T47D (cell line): ENCODE results near the gene ASIC1.

Experiments used
- DNase-seq, 2 experiments: peaks; one replicate each; pipeline versions ENCODE4 v3.0.0 to v3.0.0-alpha.2; 2011 to 2012; ENCODE audit warnings: low read depth in 1 of 2, low spot score in 1 of 2
- JUND ChIP-seq: IDR thresholded peaks from 2 replicates; pipeline ENCODE4 v1.6.1; 2012; ENCODE audit warnings: low read depth
- in situ Hi-C: cut with HindIII; loops from 2 replicates; pipeline ENCODE4 v1.10.0; 2016; ENCODE audit warnings: low sequenced_read_pairs, low pct_unique_long_range_greater_than_20kb

Gene ASIC1

DNA sequence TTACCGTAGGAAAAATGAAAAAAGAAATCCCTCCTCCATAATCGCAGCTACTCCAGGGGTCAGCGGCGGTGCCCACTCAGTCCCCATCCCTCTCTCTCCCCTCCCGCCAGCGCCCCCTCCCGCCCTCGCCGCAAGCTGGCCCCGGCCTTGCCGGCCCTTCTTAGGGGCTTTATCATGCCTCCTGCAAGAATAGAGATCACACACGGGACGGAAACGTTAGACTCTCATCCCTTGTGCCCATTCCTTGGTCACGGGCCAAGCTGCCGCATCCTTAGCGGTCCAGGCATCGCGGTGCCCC lies 53.9 kb downstream of the ASIC1 start:
- no peak for TF ChIP-seq JUND
- in situ Hi-C loops = no loop called here
- no peak for DNase-seq

DNA sequence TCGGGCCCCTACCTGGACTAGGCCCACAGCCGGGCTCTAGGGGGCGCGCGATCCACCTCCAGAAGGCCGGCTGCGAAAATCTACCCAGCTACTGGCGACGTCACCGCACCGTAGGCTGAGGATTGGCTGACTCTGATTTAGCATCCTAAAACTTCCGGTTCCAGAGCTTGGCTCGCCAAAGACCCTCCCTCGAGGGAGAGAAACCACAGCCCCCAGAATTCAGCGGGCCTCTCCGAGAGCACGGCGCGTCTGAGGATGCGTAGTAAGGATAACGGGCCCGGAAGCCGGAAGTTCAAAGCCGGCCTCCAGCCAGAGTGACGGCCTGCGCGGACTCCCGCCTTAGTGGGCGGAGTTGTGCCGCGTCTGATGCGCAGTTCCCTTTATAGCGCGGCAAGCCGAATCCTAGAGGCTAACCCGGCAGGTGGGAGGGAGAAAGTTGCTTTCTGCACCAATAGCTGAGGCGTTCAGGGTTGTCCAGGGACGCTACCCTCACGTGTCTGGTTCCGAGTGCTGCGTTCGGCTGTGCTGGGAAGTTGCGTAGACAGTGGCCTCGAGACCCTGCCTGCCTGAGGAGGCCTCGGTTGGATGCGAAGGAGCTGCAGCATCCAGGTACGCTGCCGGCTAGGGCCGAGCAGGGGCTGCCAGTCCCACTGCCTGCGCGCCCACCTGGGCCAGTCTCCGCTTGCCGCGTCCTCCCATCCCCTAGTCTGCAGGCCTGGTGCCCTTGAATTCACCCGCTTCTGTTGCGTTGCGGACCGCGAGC lies 54.5 kb downstream of the ASIC1 start, which contains the start of gene COX14:
TSS of gene COX14 (plus strand) at position 544 of the 763 bp plus-strand sequence. CDS start 7,808 bp downstream, outside the sequence.
- peak; percentile 97 to 100 for DNase-seq
- TF ChIP-seq JUND = no peak
- in situ Hi-C loops = no loop called here

DNA sequence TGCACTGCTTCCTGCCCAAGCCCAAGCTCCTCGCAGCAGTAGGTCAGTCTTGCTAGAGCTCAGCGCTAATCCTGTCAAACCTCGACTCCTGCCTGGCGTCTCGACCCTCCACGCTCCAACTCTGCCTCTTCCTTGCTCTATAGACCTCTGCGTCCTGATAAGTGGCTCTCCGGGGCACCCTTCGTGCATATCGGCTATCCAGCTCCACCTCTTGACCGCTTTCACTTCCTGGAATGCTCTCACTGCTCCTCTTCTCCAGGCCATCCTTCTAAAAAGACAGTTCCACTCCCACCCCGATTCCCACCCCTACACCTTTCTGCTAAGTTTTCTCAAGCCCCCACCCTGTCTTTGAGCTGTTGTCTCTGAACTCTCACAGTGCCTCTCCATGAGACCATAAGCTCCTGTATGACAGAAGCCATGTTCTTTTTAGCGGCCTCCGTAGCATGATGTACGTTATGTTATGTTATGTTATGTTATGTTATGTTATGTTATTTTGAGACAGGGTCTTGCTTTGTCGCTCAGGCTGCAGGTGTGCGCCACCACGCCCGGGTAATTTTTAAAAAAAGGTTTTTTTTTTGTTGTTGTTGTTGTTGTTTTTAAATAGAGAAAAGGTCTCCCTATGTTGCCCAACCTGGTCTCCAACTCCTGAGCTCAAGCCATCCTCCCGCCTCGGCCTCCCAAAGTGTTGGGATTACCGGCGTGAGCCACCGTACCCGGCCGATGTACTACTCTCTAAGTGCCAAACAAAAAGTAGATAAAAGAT lies 55.2 kb downstream of the ASIC1 start:
- TF ChIP-seq JUND = no peak
- in situ Hi-C loops = no loop called here
- no peak for DNase-seq

DNA sequence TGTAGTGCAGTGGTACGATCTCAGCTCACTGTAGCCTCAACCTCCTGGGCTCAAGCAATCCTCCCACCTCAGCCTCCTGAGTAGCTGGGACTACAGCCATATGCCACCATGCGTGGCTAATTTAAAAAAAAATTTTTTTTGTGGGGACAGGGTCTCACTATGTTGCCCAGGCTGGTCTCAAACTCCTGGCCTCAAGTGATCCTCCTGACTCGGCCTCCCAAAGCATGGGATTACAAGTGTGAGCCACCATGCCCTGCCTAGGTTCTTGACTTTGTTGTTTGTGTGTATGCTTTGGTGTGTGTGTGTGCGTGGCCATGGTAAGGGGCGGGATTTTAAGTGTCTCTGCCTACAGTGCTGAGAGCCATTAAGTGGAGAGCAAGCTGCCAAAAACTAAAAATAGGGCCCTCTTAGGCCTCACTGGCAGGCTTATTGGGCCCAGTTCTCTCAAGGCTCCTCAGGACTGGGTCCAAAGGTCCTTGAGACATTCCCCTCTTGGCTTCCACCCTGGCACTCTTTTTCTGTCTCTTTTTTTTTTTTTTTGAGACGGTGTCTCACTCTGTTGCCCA lies 59.7 kb downstream of the ASIC1 start:
- no peak for TF ChIP-seq JUND
- DNase-seq = no peak
- in situ Hi-C loops = no loop called here

DNA sequence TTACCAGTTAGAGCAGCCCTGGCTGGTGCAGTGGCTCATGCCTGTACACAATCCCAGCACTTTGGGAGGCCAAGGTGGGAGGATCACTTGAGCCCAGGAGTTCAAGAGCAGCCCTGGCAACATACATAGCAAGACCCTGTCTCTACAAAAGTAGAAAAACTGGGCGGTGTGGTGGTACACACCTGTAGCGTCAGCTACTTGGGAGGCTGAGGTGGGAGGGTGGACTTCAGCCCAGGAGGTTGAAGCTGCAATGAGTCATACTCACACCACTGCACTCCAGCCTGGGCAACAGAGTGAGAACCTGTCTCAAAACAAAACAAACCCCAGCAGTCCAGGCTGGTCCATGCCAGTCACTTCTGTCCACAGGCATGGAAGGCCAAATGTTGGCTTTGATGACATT lies 62.0 kb downstream of the ASIC1 start:
- TF ChIP-seq JUND = no peak
- no peak for DNase-seq
- in situ Hi-C loops = no loop called here

DNA sequence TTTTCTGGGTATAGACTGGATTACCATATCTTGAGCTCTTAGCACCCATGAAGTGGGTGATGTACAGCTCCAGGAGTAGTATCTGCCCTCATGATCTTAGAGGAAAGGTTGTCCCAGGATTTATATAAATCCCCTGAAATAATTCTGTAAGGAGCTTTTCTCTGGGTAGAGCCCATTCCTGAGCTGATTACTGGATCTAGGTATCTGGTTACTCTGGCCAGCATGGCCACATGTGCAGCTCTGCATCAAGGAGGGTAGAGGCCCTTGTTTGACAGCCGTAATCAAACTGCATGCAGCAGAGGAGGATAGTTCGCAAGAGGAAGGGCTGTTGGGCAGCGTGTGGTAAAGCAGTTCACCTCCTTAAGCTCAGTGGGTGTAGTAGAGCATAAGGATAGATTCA lies 63.1 kb downstream of the ASIC1 start:
- in situ Hi-C loops = no loop called here
- no peak for DNase-seq
- no peak for TF ChIP-seq JUND

DNA sequence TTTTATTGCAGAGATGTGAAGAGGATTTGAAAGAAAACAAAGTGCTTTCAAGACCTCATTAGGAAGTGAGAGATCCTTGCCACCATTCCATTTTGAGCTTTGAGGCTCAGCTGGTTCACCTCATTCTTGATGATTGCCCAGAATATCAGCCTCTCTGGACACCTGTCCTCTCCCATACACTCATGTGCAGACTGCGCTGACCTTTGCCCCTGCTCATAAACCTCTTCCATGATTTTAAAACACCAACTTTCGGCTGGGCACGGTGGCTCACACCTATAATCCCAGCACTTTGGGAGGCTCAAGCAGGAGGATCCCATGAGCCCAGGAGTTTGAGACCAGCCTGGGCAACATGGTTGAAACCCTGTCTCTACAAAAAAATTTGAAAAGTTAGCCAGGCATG lies 63.6 kb downstream of the ASIC1 start:
- no peak for TF ChIP-seq JUND
- in situ Hi-C loops = no loop called here
- DNase-seq = no peak

DNA sequence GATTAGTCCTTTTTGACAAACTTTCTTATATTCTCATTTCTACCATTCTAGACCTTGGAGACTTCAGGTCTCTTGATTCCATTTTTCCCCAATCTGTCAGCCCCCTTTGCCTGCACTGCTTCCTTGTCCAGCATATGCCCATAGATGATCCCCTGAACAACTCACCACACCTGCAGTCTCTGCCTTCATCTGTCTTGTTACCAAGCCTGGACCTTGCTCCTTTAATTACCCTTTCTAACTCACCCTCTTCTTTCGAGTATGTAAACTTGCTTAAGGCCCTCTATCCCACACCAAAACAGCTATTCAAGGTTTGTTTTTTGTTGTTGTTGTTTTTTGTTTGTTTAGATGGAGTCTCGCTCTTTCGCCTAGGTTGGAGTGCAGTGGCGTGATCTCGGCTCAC lies 64.2 kb downstream of the ASIC1 start:
- no peak for TF ChIP-seq JUND
- in situ Hi-C loops = no loop called here
- DNase-seq = no peak

DNA sequence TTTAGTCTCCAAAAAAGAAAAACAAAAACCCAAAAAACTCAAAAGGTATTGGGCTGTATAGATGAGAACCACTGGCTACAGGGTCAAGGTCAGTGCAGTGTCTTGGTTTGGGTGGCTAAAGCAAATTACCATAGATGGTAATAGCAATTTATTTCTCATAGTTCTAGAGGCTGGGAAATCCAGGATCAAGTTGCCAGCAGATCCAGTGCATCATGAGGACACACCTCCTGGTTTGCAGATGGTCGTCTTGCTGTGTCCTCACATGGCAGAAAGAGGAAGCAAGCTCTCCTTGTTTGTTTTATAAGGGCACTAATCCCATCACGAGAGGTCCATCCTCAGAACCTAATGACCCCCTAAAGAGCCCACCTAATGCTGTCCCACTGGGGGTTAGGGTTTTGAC lies 65.8 kb downstream of the ASIC1 start:
- in situ Hi-C loops = no loop called here
- TF ChIP-seq JUND = no peak
- DNase-seq = no peak

DNA sequence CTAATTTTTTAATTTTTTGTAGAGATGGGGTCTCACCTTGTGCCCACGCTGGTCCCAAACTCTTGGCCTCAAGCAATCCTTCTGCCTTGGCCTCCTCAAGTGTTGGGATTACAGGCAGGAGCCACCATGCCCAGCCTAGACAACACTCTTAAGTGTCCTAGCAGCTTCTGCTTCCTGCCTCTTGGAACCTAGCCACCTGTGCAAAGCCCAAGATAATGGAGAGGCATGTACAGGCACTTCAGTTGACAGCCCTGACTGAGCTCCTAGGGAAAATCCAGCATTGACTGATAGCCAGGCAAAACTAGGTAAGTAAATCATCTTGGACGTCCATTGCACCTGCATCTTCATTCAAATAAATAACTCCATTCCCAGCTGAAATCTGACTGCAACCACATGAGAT lies 70.2 kb downstream of the ASIC1 start:
- in situ Hi-C loops = no loop called here
- no peak for DNase-seq
- TF ChIP-seq JUND = no peak

DNA sequence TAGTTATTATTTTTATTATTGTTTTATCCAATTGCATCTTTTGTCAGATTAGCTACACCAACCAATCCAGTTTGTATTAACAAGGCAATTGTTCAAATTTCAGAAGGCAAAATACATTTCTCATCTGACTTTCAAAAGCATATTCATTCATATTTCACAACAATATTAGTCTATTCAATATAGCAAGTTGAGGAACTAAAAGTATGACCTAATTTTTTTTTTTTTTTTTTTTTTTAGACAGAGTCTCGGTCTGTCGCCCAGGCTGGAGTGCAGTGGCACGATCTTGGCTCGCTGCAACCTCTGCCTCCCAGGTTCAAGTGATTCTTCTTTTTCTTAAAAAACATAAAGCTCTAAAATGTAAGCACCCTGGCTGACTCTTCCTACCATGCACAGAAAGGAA lies 71.9 kb downstream of the ASIC1 start:
- in situ Hi-C loops = no loop called here
- no peak for DNase-seq
- TF ChIP-seq JUND = no peak

DNA sequence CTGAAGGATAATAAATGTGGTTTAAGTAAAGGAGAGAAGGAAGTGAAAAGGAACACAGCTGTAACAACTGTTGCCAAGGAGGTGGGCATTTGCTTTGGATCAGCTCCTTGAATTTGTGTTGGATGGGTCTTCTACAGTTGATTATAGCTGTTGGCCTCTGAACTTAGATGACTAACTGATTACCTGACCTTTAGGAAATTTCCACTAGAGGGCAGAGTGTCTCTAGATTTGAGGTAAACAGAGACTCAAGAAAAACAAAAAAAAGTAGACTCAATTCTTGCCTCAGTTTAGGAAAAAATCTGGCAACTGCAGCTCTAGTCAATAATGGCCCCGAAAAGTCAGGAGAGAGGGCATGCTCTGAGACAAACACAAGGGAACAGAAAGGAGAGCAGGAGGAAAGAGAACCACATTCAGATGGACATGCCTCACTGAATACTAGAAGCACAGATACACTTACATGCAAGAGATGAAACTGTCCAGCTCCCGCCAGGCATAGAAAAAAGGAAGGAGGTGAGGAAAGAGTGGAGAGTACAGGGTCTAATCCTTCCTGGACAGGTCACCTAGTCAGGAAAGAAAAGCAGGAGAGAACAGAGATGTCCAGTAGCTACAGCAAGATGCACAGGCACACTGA lies 75.2 kb downstream of the ASIC1 start:
- TF ChIP-seq JUND = no peak
- in situ Hi-C loops = no loop called here
- DNase-seq = peak; percentile 29 to 64
